Upper lobe of left lung (tissue), 6 donors: Measurements from ENCODE around the gene ANO2. TPM values are rescaled to one million over a fixed set of nuclear protein-coding genes. Genes with fewer than 3 reads are reported as not detected.
"Not testable (repeated sequence)": the region's sequence is repeated elsewhere in the genome, so short reads cannot be mapped to it uniquely, and the experiment has no call there.

Experiments
- ATAC-seq, 2 donors: fragments of 200-7000 bp; cut with Tn5 transposase; one replicate each; pipeline ENCODE4 v1.9.1; 2022; ENCODE audit warnings: mild to moderate bottlenecking in 2 of 2, moderate library complexity in 2 of 2; ENCODE audit not compliant: low FRiP score in 2 of 2
- DNase-seq, 2 donors: peaks; one replicate each; pipeline ENCODE4 v3.0.0-alpha.2; 2019 to 2020
- H3K27ac ChIP-seq, 4 donors: fragments of 200-600 bp; sonication (generic); one replicate each; pipeline ENCODE4 v1.5.1; 2016 to 2019
- H3K27me3 ChIP-seq, 4 donors: fragments of 200-600 bp; sonication (generic); one replicate each; pipeline ENCODE4 v1.5.1; 2017 to 2019
- H3K36me3 ChIP-seq, 4 donors: fragments of 200-600 bp; sonication (generic); one replicate each; pipeline ENCODE4 v1.5.1; 2016 to 2019
- H3K4me1 ChIP-seq, 4 donors: fragments of 200-600 bp; sonication (generic); one replicate each; pipeline ENCODE4 v1.5.1; 2018 to 2019
- H3K4me3 ChIP-seq, 4 donors: fragments of 200-600 bp; sonication (generic); one replicate each; pipeline ENCODE4 v1.5.1; 2017 to 2019; ENCODE audit warnings: mild to moderate bottlenecking in 2 of 4, moderate library complexity in 1 of 4
- H3K9me3 ChIP-seq, 4 donors: fragments of 200-600 bp; sonication (generic); one replicate each; pipeline ENCODE4 v1.5.1; 2018 to 2019
- EP300 ChIP-seq, 4 donors: sonication (generic); formaldehyde crosslinking; IDR thresholded peaks; one replicate each; pipeline ENCODE4 v1.5.1; 2017; ENCODE audit warnings: antibody characterized with exemption in 4 of 4, control low read depth in 2 of 4
- POLR2A ChIP-seq, 4 donors: fragments of 450-650 bp; IDR thresholded peaks; one replicate each; pipeline ENCODE4 v1.5.1; 2016 to 2017; ENCODE audit warnings: antibody characterized with exemption in 4 of 4, mild to moderate bottlenecking in 2 of 4
- POLR2AphosphoS5 ChIP-seq, 2 donors: sonication (generic); formaldehyde crosslinking; IDR thresholded peaks; one replicate each; pipeline ENCODE4 v1.5.1; 2017; ENCODE audit warnings: antibody characterized with exemption in 2 of 2
- WGBS, 2 donors: methylation state at CpG; one replicate each; pipeline ENCODE4 v1.1.5; 2017 to 2018; 5-methylcytosine and 5-hydroxymethylcytosine counted together
- total RNA-seq, 6 donors: library from RNA; depleted of rRNA in 4 of 6; stranded (reverse); fragments of >200 nt in 4 of 6; gene quantifications; one replicate each; pipeline versions ENCODE4 v1.1.0 to v1.2.1, GENCODE V29; 2016 to 2021
- TF ChIP-seq, protein P1 (sequence below), 6 experiments: fragments of 450-650 bp in 4 of 6; fragments of 200-600 bp in 2 of 6; sonication (generic) in 2 of 6; IDR thresholded peaks; one replicate each; pipeline ENCODE4 v1.5.1; 2016 to 2019; ENCODE audit warnings: antibody characterized with exemption in 6 of 6
- donor health status: DM: no; HTN: no; CAD: no; lungs with moderate emphysema.
- donor health status: DM: no; HTN: yes; CAD: no; lungs with severe emphysema.

Gene ANO2
- total RNA-seq, 6 donors from 2014 or later, result 4.4 to 78.6 (median 17.5) TPM

DNA sequence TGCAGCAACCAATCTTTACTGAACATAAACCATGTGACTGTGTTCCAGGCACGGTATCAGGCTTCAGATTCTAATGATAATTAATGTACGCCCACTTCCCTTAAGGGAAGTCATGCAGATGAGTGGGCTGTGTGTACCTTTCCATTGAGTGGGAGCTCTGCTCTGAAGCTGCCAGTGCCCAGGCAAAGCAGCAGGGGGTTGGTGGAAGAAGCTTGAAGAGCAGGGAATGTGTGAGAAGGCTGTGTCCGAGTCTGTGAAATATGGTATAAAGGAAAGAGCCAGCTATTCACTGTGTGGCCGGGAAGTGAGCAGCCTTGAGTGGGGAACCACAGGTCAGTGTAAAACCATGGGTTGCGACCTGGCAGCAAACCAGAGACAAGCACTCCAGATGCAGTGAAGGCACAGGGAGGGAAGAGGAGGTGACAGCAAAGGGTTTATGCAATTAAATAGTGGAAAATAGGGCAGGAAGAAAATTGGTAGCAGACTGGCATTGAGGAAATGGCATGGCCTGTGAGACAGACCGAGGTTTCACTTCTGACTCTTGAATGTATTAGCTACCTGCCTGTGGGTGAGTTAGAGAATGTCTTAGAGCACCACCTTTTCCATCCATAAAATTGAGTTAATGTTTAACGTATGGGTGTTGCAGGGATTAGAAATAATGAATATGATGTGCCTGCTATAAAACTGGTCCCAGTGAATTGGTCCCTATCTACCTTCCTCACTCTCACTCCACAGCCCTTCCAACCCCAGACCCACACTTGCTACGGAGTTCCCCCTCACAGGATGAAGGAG is 396.7 kb downstream of the ANO2 start:
- peaks cover 0 to 10% (median 3%) of the 10 kb centered on the region in 4 donors for H3K9me3 ChIP-seq
- no peak overlapping the region for H3K27ac ChIP-seq
- DNase-seq, result no peak
- H3K27me3 ChIP-seq, result no peaks in the 10 kb centered on the region
- WGBS, 2 donors, result 60 to 61% methylated on average over 8 of the region's 8 CpGs
- TF ChIP-seq, protein P1, sequence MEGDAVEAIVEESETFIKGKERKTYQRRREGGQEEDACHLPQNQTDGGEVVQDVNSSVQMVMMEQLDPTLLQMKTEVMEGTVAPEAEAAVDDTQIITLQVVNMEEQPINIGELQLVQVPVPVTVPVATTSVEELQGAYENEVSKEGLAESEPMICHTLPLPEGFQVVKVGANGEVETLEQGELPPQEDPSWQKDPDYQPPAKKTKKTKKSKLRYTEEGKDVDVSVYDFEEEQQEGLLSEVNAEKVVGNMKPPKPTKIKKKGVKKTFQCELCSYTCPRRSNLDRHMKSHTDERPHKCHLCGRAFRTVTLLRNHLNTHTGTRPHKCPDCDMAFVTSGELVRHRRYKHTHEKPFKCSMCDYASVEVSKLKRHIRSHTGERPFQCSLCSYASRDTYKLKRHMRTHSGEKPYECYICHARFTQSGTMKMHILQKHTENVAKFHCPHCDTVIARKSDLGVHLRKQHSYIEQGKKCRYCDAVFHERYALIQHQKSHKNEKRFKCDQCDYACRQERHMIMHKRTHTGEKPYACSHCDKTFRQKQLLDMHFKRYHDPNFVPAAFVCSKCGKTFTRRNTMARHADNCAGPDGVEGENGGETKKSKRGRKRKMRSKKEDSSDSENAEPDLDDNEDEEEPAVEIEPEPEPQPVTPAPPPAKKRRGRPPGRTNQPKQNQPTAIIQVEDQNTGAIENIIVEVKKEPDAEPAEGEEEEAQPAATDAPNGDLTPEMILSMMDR (IDR thresholded peaks at IDR 0.05), result no peak
- TF ChIP-seq POLR2A (IDR thresholded peaks at IDR 0.05) (no peak), EP300 (IDR thresholded peaks at IDR 0.05) (no peak), POLR2AphosphoS5 (IDR thresholded peaks at IDR 0.05) (no peak)
- ATAC-seq, result no peak
- H3K36me3 ChIP-seq, result no peaks in the 10 kb centered on the region
- H3K4me1 ChIP-seq, result no peaks in the 10 kb centered on the region
- H3K4me3 ChIP-seq, result no peak overlapping the region

DNA sequence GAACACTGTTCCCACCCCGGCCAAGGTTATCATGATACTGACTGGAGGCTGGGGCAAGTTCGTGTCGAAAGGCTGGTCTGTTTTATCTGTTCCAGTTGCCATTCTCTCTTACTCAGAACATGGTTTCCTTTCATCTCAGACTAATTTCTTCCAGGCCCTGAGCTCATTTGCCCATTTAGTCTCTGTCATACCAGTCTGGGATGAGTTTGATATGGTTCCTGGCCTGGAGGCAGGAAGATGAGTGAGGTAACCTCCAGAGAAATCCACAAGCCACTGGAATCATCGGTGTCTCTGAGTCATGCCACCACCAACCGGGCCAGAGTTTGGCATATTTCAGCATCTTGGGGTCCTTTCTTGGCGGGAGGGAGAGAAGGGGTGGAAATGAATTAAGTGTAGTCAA is 398.4 kb downstream of the ANO2 start:
- Histone ChIP-seq H3K27ac (no peak overlapping the region), H3K4me1 (no peaks in the 10 kb centered on the region), H3K36me3 (no peaks in the 10 kb centered on the region), H3K27me3 (no peaks in the 10 kb centered on the region), H3K9me3 (peaks cover 0 to 10% (median 3%) of the 10 kb centered on the region in 4 donors), H3K4me3 (no peak overlapping the region)
- 94 to 96% methylated on average over 6 of the region's 6 CpGs for WGBS, 2 donors
- no peak for DNase-seq
- ATAC-seq, result no peak
- TF ChIP-seq, protein P1 (IDR thresholded peaks at IDR 0.05), result no peak
- no peak for TF ChIP-seq POLR2A (IDR thresholded peaks at IDR 0.05)
- TF ChIP-seq POLR2AphosphoS5 (IDR thresholded peaks at IDR 0.05), result no peak
- no peak for TF ChIP-seq EP300 (IDR thresholded peaks at IDR 0.05)

DNA sequence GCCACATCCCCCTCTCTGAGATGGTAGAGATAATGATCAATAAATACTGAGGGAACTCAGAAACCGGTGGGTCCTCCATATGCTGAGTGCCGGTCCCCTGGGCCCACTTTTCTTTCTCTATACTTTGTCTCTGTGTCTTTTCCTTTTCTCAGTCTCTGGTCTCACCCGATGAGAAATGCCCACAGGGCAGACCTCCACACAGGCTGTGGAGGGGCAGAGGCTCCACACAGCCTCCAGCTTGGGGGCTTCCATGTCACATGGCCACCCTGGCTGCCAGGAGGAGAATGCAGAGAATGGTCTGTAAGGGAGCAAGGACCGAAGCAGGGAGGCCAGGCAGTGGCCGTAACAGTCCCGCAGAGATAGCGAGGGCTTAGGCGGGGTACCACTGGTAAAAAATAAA is 407.3 kb downstream of the ANO2 start:
- H3K36me3 ChIP-seq, result no peaks in the 10 kb centered on the region
- H3K4me1 ChIP-seq, result no peaks in the 10 kb centered on the region
- ATAC-seq (no peak), DNase-seq (no peak)
- 84 to 88% methylated on average over 8 of the region's 8 CpGs for WGBS, 2 donors
- no peak overlapping the region for H3K27ac ChIP-seq
- H3K9me3 ChIP-seq, result no peaks in the 10 kb centered on the region
- no peak overlapping the region for H3K4me3 ChIP-seq
- no peaks in the 10 kb centered on the region for H3K27me3 ChIP-seq
- no peak for TF ChIP-seq POLR2A (IDR thresholded peaks at IDR 0.05)
- no peak for TF ChIP-seq EP300 (IDR thresholded peaks at IDR 0.05)
- TF ChIP-seq, protein P1 (IDR thresholded peaks at IDR 0.05), result no peak
- TF ChIP-seq POLR2AphosphoS5 (IDR thresholded peaks at IDR 0.05), result no peak

DNA sequence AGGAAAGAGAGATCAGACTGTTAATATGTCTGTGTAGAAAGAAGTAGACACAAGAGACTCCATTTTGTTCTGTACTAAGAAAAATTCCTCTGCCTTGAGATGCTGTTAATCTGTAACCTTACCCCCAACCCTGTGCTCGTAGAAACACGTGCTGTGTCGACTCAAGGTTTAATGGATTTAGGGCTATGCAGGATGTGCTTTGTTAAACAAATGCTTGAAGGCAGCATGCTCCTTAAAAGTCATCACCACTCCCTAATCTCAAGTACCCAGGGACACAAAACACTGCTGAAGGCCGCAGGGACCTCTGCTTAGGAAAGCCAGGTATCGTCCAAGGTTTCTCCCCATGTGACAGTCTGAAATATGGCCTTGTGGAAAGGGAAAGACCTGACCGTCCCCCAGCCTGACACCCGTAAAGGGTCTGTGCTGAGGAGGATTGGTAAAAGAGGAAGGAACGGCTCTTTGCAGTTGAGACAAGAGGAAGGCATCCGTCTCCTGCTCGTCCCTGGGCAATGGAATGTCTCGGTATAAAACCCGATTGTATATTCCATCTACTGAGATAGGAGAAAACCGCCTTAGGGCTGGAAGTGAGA is 407.9 kb downstream of the ANO2 start:
- H3K27ac ChIP-seq, H3K4me1 ChIP-seq, DNase-seq, H3K4me3 ChIP-seq, H3K27me3 ChIP-seq, ATAC-seq, H3K9me3 ChIP-seq, H3K36me3 ChIP-seq: not testable (repeated sequence)
- WGBS, 2 donors, result 37 to 43% methylated on average over 13 of the region's 13 CpGs

GRCh38 chr12:5535541-5535940 is 409.5 kb downstream of the ANO2 start:
- TF ChIP-seq, protein P1 (IDR thresholded peaks at IDR 0.05), result no peak
- TF ChIP-seq POLR2AphosphoS5 (IDR thresholded peaks at IDR 0.05) (no peak), EP300 (IDR thresholded peaks at IDR 0.05) (no peak), POLR2A (IDR thresholded peaks at IDR 0.05) (no peak)
- no peak overlapping the region for H3K27ac ChIP-seq
- H3K4me3 ChIP-seq, result no peak overlapping the region
- no peaks in the 10 kb centered on the region for H3K9me3 ChIP-seq
- no peak for ATAC-seq
- no peaks in the 10 kb centered on the region for H3K36me3 ChIP-seq
- no peaks in the 10 kb centered on the region for H3K4me1 ChIP-seq
- no peak for DNase-seq
- WGBS, 2 donors, result 81 to 91% methylated on average over 3 of the region's 3 CpGs
- H3K27me3 ChIP-seq, result no peaks in the 10 kb centered on the region
